NCI-H2196 (cell line): Measurements from ENCODE around the gene PTPRE.

Source experiments
- DNase-seq: peaks from one replicate; lab custom pipeline; 2025; ENCODE audit not compliant: unreplicated experiment; lab: John Stamatoyannopoulos, UW

PTPRE gene

DNA sequence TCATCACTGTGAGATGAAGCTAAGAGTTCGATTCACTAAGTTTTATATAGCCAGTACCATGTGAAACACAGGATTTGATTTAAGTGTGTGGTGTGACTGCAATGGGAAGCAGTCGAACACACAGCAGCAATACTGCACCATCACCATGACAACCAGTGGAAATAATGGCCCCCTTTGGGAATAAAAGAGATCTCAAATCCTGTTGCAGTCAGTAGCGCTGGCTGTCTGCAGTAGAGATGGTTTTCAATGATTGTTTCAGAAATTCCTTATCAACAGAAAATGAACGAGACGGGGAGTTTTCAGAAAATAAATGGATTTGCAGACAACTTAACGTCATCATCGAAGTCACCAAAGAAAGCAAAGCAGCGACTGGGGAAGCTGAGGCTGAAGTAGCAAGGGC lies 91.0 kb downstream of the PTPRE start:
- no peak for DNase-seq

DNA sequence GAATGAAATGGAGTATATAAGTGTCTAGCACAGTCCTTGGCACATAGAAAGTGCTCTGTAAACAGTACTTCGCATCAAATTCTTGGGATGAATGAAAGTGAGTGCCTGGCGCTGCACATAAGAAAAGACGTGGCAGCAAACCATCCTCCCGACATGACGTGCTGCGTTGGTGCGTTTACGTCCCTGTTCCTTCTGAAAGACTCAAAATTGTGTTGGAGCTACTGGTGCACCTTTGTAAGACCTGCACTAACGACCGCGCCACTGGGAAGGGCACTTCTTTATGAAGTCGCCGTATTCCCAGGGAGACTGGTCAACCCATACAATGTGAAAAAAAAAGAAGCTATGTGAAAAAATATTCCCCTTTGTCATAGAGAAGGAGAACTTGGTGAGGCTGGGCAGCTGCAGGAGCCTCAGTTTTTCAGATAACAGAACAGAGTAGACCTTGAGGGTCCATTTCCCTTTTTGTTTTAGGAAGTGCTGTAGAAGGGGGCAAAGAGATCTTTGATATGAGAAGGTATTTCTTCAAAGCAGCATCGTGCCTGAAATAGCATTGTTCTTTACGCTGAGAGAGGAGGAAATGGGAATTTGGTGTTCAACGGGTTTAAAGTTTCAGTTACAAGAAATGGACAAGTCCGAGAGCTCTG lies 91.7 kb downstream of the PTPRE start:
- no peak for DNase-seq

DNA sequence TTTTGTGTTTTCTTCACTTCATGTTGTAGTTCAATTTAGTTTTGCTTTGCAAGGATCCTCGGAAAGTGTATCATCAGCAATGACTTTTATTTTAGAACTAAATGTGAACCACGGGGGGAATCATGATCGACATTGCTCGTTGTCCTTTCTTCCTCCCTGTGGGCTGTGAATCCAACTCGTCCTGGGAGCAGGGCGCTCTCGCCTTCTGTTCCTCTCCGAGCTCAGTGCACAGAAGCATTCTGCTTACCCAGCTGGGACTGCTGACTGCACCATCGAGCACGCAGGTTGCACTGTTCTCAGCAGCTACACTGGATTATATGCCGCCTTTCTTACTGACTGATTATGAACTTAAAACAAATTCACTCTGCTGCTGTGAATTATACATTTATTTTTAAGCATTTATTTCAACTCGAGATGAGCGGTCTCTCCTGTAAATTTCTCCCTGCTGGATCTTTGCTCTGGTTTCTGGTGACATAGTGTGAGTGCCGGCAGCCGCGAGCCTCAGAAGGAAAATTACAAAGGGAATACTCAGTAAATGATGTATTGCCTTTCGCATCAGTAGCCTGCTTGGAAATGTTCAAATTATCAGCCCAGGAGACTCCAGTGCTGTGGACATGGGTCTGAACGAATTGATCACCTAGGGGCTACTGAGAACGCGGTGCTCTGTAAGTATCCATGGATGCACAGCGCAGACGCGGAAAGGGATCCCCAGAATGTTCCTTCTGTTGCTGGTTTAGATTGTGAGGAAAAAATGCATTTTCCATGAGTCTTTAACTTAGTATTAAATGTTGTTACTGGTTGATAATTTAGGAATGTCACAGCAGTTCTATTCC lies 92.6 kb downstream of the PTPRE start:
- no peak for DNase-seq

DNA sequence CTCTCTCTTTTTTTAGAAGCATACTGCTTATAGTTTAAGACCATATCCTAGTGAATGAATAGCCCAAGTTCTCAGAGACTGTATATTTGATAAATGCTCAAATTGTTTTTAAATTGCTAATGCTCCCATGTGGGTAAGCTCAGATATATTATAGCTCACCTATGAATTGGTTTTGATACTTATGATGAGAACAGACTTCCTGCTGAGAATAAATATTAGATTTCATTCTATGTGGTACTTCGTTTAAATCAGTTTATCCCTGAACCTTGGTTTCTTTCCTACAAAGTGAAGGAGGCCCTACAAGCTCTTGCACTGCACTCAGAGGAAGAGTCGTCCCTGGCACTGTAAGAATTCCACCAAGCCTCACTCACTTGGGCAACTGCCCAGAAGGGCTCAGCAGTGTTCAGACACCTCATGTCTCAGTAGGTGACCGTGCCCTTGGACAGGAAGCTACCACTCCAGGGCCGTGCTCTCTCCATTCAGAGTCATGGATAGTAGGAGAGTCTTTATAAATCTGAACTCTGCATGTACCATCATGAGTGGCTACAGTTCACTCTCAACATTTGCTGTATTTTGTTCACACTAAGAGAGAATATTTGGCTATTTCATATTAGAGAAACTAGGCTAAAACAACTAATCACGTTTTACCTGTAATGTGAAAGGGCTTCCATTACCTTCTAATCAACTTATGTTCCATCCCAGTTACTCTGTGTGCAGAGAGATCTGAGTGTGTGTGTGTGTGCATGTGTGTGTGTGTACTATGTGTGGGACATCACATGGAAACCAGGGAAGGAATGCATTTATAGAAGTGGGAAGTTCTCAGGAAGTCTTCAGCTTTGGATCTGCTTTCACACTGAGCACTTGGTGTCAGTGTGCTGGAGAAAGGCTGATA lies 93.8 kb downstream of the PTPRE start:
- DNase-seq = no peak

DNA sequence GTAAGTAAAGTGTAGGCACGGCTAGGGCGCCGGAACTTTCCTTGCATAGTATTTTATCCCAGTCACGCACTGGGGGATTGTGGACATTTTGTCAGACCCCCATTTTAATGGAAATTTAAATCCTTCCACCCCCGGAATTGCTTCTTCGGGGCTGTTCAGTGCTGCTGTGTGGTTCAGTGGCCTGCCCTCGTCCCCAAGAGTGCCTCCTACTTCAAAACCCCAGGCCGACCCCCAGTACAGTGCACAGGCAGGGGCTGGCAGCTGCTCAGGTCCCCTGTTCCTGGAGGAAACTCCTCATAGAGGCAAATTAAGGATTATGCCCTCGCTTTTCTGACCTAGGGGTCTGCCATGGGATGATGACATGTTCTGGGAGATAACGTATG lies 94.5 kb downstream of the PTPRE start:
- no peak for DNase-seq

DNA sequence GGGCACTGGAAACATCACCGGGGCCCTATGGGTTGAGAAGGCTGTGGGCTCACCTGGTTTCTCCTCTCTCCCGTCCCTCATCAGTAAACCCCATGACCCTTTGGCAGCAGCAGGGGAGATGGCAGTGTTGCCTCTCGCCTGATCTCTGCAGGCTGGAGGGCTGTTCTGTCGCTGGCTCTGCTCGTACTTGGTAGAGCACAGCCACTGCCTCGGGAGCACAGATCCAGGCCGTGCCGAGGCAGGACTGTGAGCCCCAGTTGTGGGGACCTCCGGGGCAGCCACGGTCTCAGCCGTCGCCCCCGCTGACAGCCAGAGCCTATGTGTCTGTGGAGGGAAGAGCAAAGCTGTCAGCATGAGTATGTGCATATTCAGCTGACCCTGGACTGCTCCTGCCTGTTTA lies 94.9 kb downstream of the PTPRE start:
- no peak for DNase-seq

DNA sequence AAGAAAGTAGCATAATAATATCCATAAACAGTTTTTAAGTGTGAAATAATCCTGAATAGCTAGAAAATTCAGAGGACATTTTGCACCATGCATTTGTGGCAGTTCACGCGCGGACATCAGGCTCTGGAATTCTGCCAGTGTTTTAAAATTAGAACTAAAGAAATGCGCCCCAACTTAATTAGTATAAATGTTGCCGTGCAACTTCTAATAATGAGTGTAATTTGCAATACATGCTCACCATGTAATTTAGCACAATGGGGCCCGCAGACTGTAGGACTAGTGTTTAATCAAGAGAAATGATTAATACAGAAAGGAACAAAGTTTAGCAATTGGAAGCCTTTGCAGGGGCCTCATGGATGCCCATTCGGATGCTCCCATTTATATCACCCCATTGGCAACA lies 96.6 kb downstream of the PTPRE start:
- no peak for DNase-seq

DNA sequence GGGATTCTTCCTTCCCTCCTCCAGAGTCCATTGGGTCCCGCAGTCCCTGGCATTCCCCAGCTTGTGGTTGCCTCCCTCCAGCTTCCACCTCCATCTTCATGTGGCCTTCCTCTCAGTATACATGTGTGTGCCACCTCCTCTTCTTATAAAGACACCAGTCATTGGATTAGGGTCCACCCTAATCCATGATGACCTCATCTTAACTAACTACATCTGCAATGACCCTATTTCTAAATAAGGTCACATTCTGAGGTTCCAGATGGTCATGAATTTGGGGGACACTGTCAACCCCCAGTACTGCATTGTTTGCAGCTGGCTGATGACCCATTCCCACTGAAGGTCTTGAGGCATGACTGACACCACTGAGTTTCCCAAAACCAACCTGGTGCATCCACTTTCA lies 99.0 kb downstream of the PTPRE start:
- no peak for DNase-seq

DNA sequence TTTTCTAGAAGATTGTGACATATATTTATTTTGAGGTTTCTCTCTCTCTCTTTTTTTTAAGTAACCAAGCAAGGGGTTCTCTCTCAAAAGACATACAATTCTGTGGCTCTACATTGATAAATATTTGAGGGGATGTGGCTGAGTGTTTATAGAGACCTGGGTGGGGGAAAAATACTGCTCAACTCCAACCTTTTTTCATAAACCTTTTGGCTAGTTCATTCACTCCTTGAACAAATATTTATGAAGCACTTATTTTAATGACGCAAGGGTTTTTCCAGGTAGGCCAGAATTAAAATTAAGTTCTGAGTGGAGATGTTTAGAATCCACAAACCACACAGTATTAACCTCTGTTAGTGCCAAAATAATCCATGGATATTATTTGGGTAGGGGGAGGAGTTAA lies 100.2 kb downstream of the PTPRE start:
- no peak for DNase-seq

DNA sequence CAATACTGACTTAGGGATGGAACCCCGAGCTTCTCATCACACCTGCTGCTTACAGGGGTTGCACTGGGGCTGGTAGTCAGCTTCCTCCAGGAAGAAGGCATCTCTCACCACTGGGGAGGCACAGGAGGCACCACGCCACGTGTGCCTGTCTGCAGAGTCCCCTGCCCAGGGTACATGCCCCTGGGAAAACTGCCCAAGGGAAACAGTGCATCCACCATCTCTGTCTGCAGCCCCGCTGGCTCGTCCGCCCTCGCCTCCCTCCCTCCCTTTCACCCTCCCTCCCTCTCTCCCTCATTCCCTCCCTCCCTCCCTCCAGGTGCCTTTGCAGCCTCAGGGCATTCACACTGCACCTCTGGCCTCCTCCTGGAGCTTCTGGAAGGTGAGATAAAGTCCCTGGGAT lies 101.1 kb downstream of the PTPRE start:
- DNase-seq = no peak

DNA sequence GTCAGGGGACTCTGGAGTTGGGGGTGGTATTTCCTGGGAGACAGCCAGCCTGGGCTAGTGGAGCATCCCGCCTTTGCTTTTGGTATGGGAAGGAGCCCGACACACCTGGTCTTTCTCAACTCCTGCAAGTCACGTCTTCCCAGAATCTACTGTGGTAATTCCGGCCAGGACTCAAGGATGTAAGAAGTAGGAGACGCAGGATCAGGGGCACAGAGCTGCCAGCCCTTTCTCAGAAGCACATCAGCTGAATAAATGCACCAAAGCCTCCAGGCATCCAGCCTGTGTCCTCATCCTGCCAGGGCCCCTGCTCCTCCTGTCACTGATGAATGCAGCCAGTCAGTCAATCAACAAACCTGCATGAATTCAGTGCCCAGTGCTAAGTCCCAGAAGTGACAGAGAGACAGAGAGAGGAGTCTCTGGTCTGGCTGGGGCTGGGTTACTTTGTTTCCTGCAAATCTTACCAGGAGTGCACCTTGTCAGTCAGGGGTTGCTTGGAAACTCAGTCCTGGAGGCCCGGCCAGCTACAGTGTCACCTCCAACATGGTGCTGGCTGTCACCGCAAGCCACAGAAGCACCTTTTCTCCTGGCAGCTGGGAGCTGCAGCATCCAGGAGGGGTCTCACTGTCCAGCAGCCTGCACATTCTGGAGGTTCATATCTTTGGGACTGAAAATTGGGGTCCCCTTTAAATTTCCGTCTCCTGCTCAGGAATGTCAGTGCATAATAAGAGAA lies 101.8 kb downstream of the PTPRE start:
- no peak for DNase-seq

DNA sequence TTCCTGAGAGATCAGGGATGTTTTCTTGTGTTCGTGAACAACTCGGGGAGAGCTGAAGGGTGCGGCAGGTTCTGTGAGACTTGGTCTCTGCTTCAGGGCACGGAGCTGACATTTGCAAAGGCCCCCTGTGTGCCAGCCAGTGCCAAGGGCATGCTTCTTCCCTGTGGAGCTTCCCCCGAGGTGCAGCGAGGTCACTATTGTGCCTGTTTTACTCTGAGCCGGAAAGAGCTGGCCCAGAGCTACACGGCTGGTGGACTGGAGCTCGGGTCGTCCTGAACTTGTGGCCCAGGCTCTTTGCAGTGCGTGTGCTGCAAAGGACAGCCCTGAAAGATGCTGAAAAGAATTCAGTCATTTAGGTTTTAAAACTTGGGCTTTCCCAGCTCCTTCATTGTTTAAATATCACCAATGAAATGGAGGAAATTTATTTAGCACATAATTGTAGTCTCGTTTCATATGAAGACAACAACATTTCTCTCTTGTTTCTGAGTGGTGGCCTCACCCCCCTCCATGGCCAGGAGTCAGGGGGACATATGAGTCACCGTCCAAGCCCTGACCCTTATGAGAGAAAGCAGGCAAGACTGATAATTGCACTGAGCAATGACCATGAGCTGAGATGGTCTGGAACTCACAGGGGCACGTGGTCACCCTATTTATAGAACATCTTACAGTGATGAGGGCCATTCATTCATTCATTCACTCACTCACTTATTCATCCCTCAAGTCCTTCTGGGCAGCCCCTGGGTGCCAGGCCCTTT lies 102.6 kb downstream of the PTPRE start:
- no peak for DNase-seq

DNA sequence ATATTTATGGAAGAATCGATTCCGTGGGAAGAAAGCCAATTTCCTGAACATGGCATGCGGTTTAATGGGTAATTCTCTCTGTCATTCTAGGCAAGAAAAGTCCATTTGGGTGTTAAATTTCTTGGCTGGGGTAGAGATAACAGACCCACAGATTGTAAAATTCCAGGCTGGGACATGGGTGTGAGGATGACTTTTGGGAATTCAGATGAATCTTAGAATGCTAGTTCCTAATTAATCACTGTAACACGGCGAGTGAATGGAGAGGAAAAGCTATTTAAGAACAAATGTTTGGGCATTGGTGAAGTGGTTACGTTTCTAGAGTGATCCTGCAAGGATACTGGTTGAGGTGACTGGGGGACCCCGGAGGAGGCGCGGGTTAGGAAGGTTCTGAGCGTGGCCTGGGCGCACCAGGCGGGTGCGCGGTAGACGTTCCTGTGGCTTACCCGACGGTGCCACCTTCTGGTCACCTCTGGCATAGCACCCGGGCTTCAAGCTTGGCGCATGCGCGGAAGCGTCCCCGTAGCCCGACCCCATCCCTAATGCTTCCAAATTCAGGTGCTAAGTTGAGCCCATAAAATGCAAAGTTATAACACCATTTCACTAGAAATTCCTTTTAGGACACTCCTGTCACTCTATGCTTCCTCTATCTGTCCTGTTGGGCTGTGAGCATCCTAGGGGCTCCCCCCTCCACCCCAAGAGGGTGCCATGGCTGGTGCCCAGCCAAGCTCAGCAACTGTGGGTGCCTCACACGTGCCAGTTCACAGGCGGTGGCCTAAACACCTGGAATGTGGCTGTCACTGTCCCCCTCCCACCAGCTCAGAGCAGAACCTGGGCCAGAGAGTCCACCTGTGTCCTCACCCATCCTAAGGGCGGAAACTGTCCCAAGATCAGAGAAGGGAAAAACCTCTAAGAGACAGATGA lies 104.4 kb downstream of the PTPRE start:
- peak; percentile 32 for DNase-seq

DNA sequence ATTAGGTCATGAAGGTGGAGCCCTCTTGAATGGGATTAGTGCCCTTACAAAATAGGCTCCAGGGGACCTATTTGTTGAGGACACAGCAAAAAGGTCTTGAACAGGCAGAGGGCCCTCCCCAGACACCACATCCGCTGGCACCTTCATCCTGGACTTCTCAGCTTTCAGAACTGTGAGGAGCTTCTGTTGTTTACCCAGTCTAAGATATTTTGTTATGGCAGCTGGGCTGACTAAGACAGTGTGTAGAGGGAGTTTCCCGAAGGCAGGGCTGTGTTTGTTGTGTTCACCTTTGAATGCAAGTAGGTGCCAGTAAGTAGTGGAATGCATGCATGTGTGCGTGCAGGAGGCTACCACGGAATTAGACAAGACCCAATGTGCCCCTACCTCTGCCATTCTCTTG lies 106.7 kb downstream of the PTPRE start:
- DNase-seq = no peak

DNA sequence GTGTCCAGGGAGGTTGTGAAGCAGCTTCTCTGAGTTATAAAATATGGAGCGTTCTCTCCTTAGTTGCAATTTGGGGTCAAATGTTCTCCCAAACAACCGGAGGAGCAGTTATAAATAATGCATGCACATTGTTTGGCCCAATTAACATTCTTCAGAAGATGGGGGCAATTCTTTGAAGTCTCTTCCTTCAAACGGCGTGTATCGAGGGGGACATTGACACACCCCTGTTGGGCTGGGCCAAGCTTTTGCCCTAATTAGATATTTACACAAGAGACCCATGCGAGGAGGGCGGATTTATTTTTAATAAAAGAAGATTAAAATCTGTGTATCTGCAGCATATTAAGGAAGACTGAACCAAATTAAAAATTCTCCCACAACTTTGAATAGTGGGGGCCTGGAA lies 107.3 kb downstream of the PTPRE start:
- DNase-seq = no peak

DNA sequence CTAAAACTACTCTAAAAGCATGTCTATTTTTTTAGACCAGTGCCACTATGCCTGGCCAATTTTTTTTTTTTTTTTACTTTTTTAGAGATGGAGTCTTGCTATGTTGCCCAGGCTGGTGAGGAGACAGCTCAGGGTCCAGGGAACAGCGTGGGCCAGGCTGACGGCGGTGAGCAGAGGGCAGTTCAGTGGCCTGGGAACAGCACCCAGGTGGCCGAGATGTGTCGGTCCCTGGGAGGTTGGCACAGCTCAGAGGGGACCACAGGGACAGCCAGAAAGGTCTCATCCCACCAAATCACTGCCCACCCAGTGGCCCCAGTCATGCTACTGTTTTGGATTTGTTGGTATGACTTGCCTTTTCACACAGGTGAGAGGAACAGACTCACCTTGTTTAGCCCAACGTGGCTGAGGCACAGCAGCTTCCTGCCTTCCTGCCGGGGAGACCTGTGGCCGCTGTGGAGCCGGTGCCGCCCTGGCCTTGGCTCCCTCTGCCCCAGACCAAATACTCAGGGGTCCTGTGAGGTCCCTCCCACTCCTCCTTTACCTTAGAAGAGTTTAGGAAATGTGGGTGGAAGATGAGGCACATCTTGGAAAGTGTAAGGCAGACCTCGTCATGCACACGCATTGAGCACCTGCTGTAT lies 109.6 kb downstream of the PTPRE start:
- no peak for DNase-seq

DNA sequence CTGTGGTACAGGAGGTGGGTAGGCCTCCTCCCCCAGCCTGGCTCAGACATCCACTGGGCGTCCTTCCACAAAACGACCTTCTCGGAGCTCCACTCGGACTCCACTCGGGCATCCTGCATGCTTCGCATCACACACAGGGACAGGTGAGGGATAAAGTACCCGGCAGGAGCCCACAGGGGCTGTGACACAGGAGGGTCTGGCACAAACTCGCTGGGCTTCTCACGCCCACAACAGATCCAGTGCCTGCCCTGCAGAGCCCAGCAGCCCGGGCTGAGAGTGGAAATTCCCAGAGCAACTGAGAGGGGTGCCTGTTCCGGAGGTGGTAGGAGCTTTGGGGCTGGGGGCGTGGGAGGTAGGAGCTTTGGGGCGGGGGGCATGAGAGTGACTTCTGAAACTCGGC lies 110.9 kb downstream of the PTPRE start:
- no peak for DNase-seq

DNA sequence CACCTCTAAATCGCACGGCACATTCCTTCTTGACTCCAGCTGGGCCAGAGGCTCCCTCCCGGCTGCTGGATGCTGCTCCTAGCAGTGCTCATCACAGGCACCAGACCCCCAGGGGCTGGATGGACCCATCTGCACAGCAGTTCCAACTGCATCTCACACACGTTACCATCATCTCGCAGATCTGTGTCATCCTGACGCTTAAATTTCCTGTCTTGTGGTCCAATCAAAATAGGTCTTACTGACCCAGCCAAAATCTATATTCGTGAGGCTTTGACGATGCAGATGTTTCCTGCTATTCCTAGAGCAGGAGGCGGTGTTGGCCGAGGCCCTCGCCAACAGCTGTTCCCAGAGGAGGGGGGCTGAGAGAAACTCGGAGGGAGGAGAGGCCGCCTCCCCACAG lies 111.3 kb downstream of the PTPRE start:
- no peak for DNase-seq

DNA sequence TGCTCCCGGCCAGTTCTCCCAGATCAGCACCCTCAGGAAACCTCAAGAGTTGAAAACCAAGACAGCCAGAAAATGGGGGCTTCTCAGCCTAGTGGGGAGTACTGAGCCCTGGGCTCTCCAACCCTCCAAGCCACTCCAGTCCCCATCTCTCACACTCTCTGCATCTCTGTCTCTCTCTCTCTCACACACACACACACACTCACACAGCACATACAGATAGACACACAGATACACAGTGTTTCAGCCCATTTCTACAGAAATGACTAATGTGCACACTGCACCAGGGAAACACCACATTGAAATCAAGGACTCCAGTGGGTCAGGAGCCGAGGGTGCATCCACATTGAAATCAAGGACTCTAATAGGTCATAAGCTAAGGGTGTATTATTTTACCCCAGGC lies 111.8 kb downstream of the PTPRE start:
- DNase-seq = no peak
